K562 (cell line): ENCODE measurements around the gene C1orf74. TPM values are rescaled to one million over a fixed set of nuclear protein-coding genes. Genes with fewer than 3 reads are reported as not detected.

ENCODE experiments used
- ATAC-seq: fragments of 200-7000 bp; cut with Tn5 transposase; 3 replicates; pipeline ENCODE4 v1.9.1; 2020; ENCODE audit warnings: moderate library complexity
- BruUV-seq: library from RNA; stranded (reverse); fragments of 400-500 nt; replicated peaks from 2 replicates; lab custom pipeline; 2021; lab: Mats Ljungman, UMichigan
- CTCF ChIA-PET: fragments of 300-600 bp; formaldehyde crosslinking; extraction: SDS; loops from one replicate; lab custom pipeline; 2021; ENCODE audit warnings: low intra/inter-chr PET ratio; lab: Yijun Ruan, JAX
- POLR2A ChIA-PET: fragments of 300-600, 350-650 bp; sonication (Branson Sonifier 250); formaldehyde crosslinking; extraction: SDS; loops from one replicate; lab custom pipeline; 2021; ENCODE audit warnings: antibody characterized with exemption, inconsistent platforms; lab: Yijun Ruan, JAX
- DNase-seq, 4 experiments: peaks; one replicate each; pipeline versions ENCODE4 v3.0.0 to v3.0.0-alpha.2; 2011 to 2018; ENCODE audit warnings: low spot score in 3 of 4, mixed read lengths in 3 of 4; ENCODE audit errors: extremely low read depth in 1 of 4
- FAIRE-seq: peaks from 2 replicates; lab custom pipeline; 2011; peaks lifted over from hg19 to GRCh38; lab: Jason Lieb, UNC
- H2AFZ ChIP-seq: 2 replicates; pipeline ENCODE4 v1.6.0; 2011; ENCODE audit warnings: low read depth, low read length, control low read depth, inconsistent platforms
- H3K27ac ChIP-seq: fragments of 200-600 bp; 3 replicates; pipeline ENCODE4 v1.8.0; 2011; ENCODE audit warnings: low read depth, mild to moderate bottlenecking, control low read depth, inconsistent platforms, low read length, moderate library complexity, mixed read lengths; ENCODE audit errors: extremely low read depth
- H3K27me3 ChIP-seq, 2 experiments: fragments of 300-600 bp in 1 of 2; 2 replicates in 1 of 2; 3 replicates in 1 of 2; pipeline versions ENCODE4 v1.6.0 to v1.8.0; 2011; ENCODE audit warnings: inconsistent platforms in 2 of 2, low read length in 2 of 2, mild to moderate bottlenecking in 1 of 2, mixed read lengths in 1 of 2, moderate library complexity in 1 of 2; ENCODE audit not compliant: control insufficient read depth in 2 of 2, insufficient read depth in 2 of 2
- H3K36me3 ChIP-seq: fragments of 300-600 bp; 3 replicates; pipeline ENCODE4 v1.8.0; 2011; ENCODE audit warnings: mild to moderate bottlenecking, low read length, inconsistent platforms; ENCODE audit not compliant: control insufficient read depth, insufficient read depth
- H3K4me1 ChIP-seq, 2 experiments: fragments of 200-600 bp in 1 of 2; replicated peaks in 1 of 2; 2 replicates in 1 of 2; 3 replicates in 1 of 2; pipeline versions ENCODE4 v1.5.1 to v1.8.0; 2011; ENCODE audit warnings: inconsistent platforms in 2 of 2, low read length in 2 of 2, mild to moderate bottlenecking in 1 of 2, mixed read lengths in 1 of 2, moderate library complexity in 1 of 2; ENCODE audit not compliant: control insufficient read depth in 2 of 2, insufficient read depth in 2 of 2
- H3K4me2 ChIP-seq: 2 replicates; pipeline ENCODE4 v1.6.1; 2011; ENCODE audit warnings: low read length, control low read depth, inconsistent platforms, mixed read lengths; ENCODE audit not compliant: insufficient read depth
- H3K4me3 ChIP-seq: fragments of 200-600 bp; sonication (generic), shearing (Covaris generic); 2 replicates; pipeline ENCODE4 v1.5.1; 2016; ENCODE audit warnings: control low read depth, inconsistent platforms
- H3K79me2 ChIP-seq: fragments of 200-600 bp; 3 replicates; pipeline ENCODE4 v1.8.0; 2011; ENCODE audit warnings: low read length, inconsistent platforms; ENCODE audit not compliant: control insufficient read depth, insufficient read depth
- H3K9ac ChIP-seq, 2 experiments: 2 replicates each; pipeline versions ENCODE4 v1.6.0 to v1.6.1; 2011; ENCODE audit warnings: low read depth in 2 of 2, low read length in 2 of 2, control low read depth in 1 of 2, inconsistent platforms in 1 of 2, mild to moderate bottlenecking in 1 of 2, mixed read lengths in 1 of 2; ENCODE audit not compliant: insufficient read depth in 1 of 2
- H3K9me1 ChIP-seq: one replicate; pipeline ENCODE4 v1.6.0; 2011; ENCODE audit warnings: inconsistent platforms, mild to moderate bottlenecking, low read length, moderate library complexity; ENCODE audit not compliant: control insufficient read depth, insufficient read depth
- H3K9me3 ChIP-seq: replicated peaks from 2 replicates; pipeline ENCODE4 v1.5.1; 2011; ENCODE audit warnings: low read depth, low read length, inconsistent platforms; ENCODE audit not compliant: control insufficient read depth, insufficient read depth
- H4K20me1 ChIP-seq: replicated peaks from 2 replicates; pipeline ENCODE4 v1.6.1; 2011; ENCODE audit warnings: low read length, inconsistent platforms, mixed read lengths; ENCODE audit not compliant: control insufficient read depth, insufficient read depth
- ASH1L ChIP-seq: fragments of 450-650 bp; IDR thresholded peaks from 2 replicates; pipeline ENCODE4 v1.6.1; 2018; ENCODE audit warnings: borderline replicate concordance, mild to moderate bottlenecking, low read depth; ENCODE audit not compliant: partially characterized antibody
- EGR1 ChIP-seq: fragments of 450-650 bp; conservative IDR thresholded peaks from 2 replicates; pipeline ENCODE4 v1.6.1; 2017; ENCODE audit warnings: mild to moderate bottlenecking
- ILK ChIP-seq: fragments of 450-650 bp; IDR thresholded peaks from 2 replicates; pipeline ENCODE4 v1.6.1; 2016; ENCODE audit warnings: missing genetic modification characterization, low read depth, mild to moderate bottlenecking, missing compliant biosample characterization, moderate library complexity, borderline replicate concordance
- JUND ChIP-seq, 2 experiments: IDR thresholded peaks; 2 replicates in 1 of 2; 3 replicates in 1 of 2; pipeline ENCODE4 v1.6.1; 2011; ENCODE audit warnings: borderline replicate concordance in 2 of 2, low read depth in 2 of 2, low read length in 2 of 2, improper control_type of control experiment in 1 of 2, missing biosample characterization in 1 of 2, missing genetic modification characterization in 1 of 2, missing genetic modification reagents in 1 of 2
- MTF1 ChIP-seq: fragments of 250-450 bp; sonication (Bioruptor Pico); IDR thresholded peaks from 2 replicates; pipeline ENCODE4 v1.9.0; 2021; ENCODE audit warnings: moderate library complexity, mild to moderate bottlenecking, inconsistent platforms, borderline replicate concordance
- RCOR1 ChIP-seq, 2 experiments: IDR thresholded peaks; 2 replicates each; pipeline ENCODE4 v1.6.1; 2012; ENCODE audit warnings: low read depth in 2 of 2, low read length in 2 of 2, borderline replicate concordance in 1 of 2, improper control_type of control experiment in 1 of 2
- SETDB1 ChIP-seq: IDR thresholded peaks from one replicate; pipeline ENCODE4 v1.6.1; 2012; ENCODE audit warnings: low read length, control low read depth, inconsistent platforms
- TRIM28 ChIP-seq: fragments of 450-650 bp; IDR thresholded peaks from 2 replicates; pipeline ENCODE4 v1.6.1; 2017
- U2AF1 ChIP-seq: fragments of 200-400 bp; formaldehyde crosslinking; optimal IDR thresholded peaks from 2 replicates; pipeline ENCODE3; 2017; ENCODE audit warnings: mild to moderate bottlenecking, low read depth, low read length, moderate library complexity
- ZFP36 ChIP-seq: fragments of 150-350 bp; IDR thresholded peaks from 2 replicates; pipeline ENCODE4 v1.6.1; 2018; ENCODE audit warnings: low read length, low read depth; ENCODE audit not compliant: partially characterized antibody
- ZNF384 ChIP-seq: IDR thresholded peaks from 2 replicates; pipeline ENCODE4 v1.6.1; 2012; ENCODE audit warnings: low read depth, low read length, improper control_type of control experiment
- WGBS: fragments of 100-300 bp; shearing (Covaris generic); methylation state at CpG from one replicate; pipeline ENCODE4 v1.1.6; 2016; ENCODE audit warnings: low coverage, mixed read lengths; ENCODE audit not compliant: insufficient coverage; ENCODE audit errors: missing lambda C conversion rate; 5-methylcytosine and 5-hydroxymethylcytosine counted together
- in situ Hi-C: fragments of 300-500 bp; cut with MboI; formaldehyde crosslinking; loops from 4 replicates; pipeline ENCODE4 v1.15.0; 2018; ENCODE audit warnings: inconsistent platforms, mixed read lengths
- intact Hi-C: fragments of 100-400 bp; cut with micrococcal nuclease; formaldehyde crosslinking; loops from 2 replicates; pipeline ENCODE4 v1.14.2; 2022
- polyA plus RNA-seq, 8 experiments: library from polyadenylated mRNA; depleted of rRNA in 4 of 8; stranded (reverse) in 5 of 8; unstranded in 3 of 8; fragments of >200 nt; fragmentation: Nextera tagmentation in 2 of 8; fragmentation: Illumina TruSeq in 1 of 8; extraction: Ambion mirVana in 2 of 8; extraction: Trizol in 1 of 8; gene quantifications; 2 replicates each; pipeline versions ENCODE4 v1.2.1 to v1.2.3, GENCODE V29; 2011 to 2014; ENCODE audit warnings: inconsistent platforms in 1 of 8, missing spikeins in 1 of 8
- total RNA-seq, 7 experiments: library from RNA; depleted of rRNA in 6 of 7; stranded (reverse); fragments of >200 nt in 6 of 7; fragmentation: Illumina TruSeq in 2 of 7; extraction: Trizol in 2 of 7; gene quantifications; 2 replicates each; pipeline versions ENCODE4 v1.2.1 to v1.2.3, GENCODE V29; 2011 to 2021; ENCODE audit warnings: low replicate concordance in 1 of 7
- TF ChIP-seq, protein P1 (sequence below): fragments of 450-650 bp; formaldehyde crosslinking; IDR thresholded peaks from 2 replicates; pipeline ENCODE4 v1.4.0; 2022; ENCODE audit warnings: mild to moderate bottlenecking, moderate library complexity
- TF ChIP-seq, protein P2 (sequence below): fragments of 250-450 bp; sonication (Bioruptor Pico); IDR thresholded peaks from 2 replicates; pipeline ENCODE4 v1.5.0; 2021
- TF ChIP-seq, protein P3 (sequence below): sonication (generic); formaldehyde crosslinking; IDR thresholded peaks from 2 replicates; pipeline ENCODE4 v1.8.0; 2022; ENCODE audit warnings: missing genetic modification reagents, mild to moderate bottlenecking, borderline replicate concordance

The C1orf74 gene
- total and polyA plus RNA-seq, 9 of the 15 experiments (the other 6 are each of a cell fraction or from before 2014, with no cell fraction given), result 4.0 to 7.6 (median 5.7) TPM

DNA sequence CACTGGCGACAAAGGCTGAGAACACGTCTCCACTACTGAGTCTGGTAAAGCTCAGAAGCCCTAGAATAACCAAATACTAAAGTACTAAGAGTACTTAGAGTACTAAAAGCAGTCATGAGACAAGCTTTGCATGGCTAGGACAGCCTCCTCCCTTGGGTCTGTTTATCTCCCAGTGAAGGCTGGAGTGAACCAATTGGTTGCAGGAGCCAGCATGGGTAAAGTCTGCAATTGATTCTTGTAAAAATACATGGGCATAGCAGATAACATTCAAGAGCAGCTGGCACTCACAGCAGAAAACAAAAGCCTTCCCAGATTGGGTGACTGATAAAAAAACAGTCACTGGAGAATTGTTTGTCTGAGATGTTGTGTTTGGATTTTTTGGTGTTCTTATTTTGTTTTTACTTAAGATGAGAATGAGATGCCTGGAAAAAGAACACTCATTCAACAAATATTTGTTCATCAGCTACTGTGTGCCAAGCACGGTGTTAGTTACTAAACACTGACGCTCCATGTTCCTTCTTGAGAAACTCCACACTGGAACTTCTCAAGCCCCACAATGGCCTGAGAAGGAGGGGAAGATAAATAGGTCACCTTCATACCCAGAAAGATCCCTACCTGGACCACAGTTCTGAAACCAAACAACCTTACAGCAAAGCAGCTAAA lies 17.9 kb upstream of the C1orf74 start (continued):
- TF ChIP-seq, protein P1, sequence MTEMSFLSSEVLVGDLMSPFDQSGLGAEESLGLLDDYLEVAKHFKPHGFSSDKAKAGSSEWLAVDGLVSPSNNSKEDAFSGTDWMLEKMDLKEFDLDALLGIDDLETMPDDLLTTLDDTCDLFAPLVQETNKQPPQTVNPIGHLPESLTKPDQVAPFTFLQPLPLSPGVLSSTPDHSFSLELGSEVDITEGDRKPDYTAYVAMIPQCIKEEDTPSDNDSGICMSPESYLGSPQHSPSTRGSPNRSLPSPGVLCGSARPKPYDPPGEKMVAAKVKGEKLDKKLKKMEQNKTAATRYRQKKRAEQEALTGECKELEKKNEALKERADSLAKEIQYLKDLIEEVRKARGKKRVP, result no peak

DNA sequence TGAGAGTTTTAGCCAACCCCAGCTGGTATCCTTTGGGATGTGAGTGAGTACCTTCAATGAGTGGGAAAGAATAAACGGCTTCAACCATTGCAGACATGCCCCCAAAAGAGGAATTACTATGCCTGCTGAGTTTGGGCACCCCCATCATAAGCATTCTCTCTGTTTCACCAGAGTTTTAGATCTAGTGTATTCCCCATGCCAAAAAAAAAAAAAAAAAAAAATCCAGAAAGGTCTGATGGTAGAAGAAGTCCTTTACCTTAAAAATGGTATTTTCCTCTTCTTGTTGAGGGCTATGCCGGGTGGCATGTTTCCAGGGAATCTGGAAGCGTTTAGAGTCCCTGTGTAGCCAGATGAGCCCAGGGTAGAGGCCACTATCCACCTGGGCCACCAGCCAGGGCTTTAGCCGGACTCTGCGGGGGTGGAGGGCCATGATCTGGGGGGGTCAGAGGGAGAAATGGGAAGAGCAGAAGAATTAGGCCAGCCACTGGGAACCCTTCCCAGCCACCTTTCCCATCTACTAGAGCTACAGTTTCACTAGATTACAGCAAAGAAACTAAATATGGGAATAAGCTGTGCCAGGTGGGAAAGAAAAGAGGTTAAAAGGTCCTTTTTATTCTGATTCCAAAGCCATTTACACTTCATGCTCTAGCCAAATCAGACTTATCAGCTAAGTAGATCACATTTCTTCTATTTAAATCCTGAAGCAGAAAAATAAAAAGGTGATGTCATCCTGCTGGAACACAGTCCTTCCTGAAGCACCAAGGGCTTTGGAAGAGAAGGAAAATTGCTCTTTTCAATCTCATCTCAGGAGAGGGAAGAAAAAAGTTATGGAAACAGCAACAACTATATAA lies 16.9 kb upstream of the C1orf74 start:
- in situ Hi-C loops, result no loop called here
- H2AFZ ChIP-seq, result no peak overlapping the region
- no peaks in the 10 kb centered on the region for H3K79me2 ChIP-seq
- ATAC-seq (no peak), FAIRE-seq (no peak), DNase-seq (no peak)
- H3K4me2 ChIP-seq, result no peak overlapping the region
- no peak overlapping the region for H3K9ac ChIP-seq
- no peaks in the 10 kb centered on the region for H3K36me3 ChIP-seq
- no peaks in the 10 kb centered on the region for H4K20me1 ChIP-seq
- peaks cover 19 to 30% of the 10 kb centered on the region in 2 experiments; a peak in 4 of 5 replicates for H3K27me3 ChIP-seq
- WGBS, result 6% methylated on average over 5 of the region's 5 CpGs
- POLR2A ChIA-PET, result interaction anchor here (1.2 to 1.3 kb wide), 2 partner anchors 10 to 13 kb away, joined by 4 read pairs; no protein-coding TSS in a partner anchor
- no TSS peak for BruUV-seq
- no peak overlapping the region for H3K4me3 ChIP-seq
- intact Hi-C loops, result no loop called here
- no peaks in the 10 kb centered on the region for H3K9me3 ChIP-seq
- no peak overlapping the region for H3K27ac ChIP-seq
- CTCF ChIA-PET, result no interaction called here
- H3K9me1 ChIP-seq, result peaks cover 3% of the 10 kb centered on the region
- peaks cover 3 to 9% of the 10 kb centered on the region in 2 experiments; a peak in 4 of 5 replicates for H3K4me1 ChIP-seq
- no peak for TF ChIP-seq ZNF384
- TF ChIP-seq JUND (IDR thresholded peaks at IDR 0.05; ENCODE audit: borderline replicate concordance, low read depth, low read length), result no peak
- peak; percentile 21; the same call in 1 of the 3 replicates for TF ChIP-seq JUND (tag; IDR thresholded peaks at IDR 0.05; ENCODE audit: borderline replicate concordance, low read depth, low read length)
- no peak for TF ChIP-seq TRIM28
- no peak for TF ChIP-seq ASH1L
- no peak for TF ChIP-seq ILK (tag)
- TF ChIP-seq U2AF1, result no peak
- no peak for TF ChIP-seq SETDB1
- TF ChIP-seq ZFP36, result no peak
- TF ChIP-seq, protein P2, sequence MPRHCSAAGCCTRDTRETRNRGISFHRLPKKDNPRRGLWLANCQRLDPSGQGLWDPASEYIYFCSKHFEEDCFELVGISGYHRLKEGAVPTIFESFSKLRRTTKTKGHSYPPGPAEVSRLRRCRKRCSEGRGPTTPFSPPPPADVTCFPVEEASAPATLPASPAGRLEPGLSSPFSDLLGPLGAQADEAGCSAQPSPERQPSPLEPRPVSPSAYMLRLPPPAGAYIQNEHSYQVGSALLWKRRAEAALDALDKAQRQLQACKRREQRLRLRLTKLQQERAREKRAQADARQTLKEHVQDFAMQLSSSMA (CRISPR knock-in tag), result no peak
- TF ChIP-seq, protein P3, sequence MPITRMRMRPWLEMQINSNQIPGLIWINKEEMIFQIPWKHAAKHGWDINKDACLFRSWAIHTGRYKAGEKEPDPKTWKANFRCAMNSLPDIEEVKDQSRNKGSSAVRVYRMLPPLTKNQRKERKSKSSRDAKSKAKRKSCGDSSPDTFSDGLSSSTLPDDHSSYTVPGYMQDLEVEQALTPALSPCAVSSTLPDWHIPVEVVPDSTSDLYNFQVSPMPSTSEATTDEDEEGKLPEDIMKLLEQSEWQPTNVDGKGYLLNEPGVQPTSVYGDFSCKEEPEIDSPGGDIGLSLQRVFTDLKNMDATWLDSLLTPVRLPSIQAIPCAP (CRISPR knock-in tag), result no peak
- no peak for TF ChIP-seq MTF1 (CRISPR knock-in tag)
- no peak for TF ChIP-seq RCOR1 (IDR thresholded peaks at IDR 0.05; ENCODE audit: borderline replicate concordance in 1 of 2, low read depth in 2 of 2, low read length in 2 of 2)
- 0 out of 2 replicates have a peak, but pooled peaks have one; percentile 28 for TF ChIP-seq EGR1
